Measurements from ENCODE around the gene PPFIA3. TPM values are rescaled to one million over a fixed set of nuclear protein-coding genes. Genes with fewer than 3 reads are reported as not detected.

The PPFIA3 gene
- total RNA-seq, 1 experiment from 2014 or later: 6.7 TPM

DNA sequence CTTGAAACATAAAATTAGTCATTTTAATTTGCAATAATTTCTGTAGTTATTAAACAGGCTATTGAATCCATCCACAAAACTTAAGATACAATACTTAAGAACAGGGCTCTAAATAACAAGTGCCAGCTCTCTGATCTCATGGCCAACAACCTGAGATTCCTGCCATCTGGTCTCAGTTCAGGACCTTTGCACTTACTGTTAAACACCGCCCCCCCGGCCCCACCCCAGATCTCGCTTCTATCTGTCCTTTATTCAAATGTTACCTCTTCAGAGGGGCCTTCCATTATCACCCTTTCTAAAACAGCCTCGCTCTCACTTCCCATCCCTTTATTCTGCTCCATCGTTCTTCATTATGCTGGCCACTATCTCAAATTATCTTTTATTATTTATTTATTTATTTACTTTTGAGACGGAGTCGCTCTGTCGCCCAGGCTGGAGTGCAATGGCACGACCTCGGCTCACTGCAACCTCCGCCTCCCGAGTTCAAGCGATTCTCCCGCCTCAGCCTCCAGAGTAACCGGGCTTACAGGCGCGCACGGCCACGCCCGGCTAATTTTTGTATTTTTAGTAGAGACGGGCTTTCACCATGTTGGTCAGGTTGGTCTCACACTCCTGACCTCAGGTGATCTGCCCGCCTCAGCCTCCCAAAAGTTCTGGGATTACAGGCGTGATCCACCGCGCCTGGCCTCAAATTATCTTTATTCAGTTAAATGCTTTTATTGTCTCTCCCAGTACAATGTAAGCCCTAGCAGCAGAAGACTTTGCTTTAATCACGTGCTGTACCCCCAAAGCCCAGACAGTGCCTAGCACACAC is 34.9 kb upstream of the PPFIA3 start:
- no peaks in the 10 kb centered on the region for H3K9me3 Mint-ChIP-seq (ENCODE audit: unreplicated experiment)
- ChIA-PET POLR2A (interaction anchor here (0.7 to 1.0 kb wide), 3 partner anchors 11 to 465 kb away, joined by 3 to 4 read pairs (median 3); partner anchors contain the start of gene SPHK2), CTCF (interaction anchor here (1.4 to 2.0 kb wide), 2 partner anchors 10 to 13 kb away, joined by 4 to 8 read pairs; no protein-coding TSS in a partner anchor)
- H3K4me1 Mint-ChIP-seq (ENCODE audit: insufficient read depth, unreplicated experiment): peaks cover 17% of the 10 kb centered on the region
- intact Hi-C loops (cut with micrococcal nuclease): no loop called here
- no TSS peak for BruUV-seq (replicated peaks)
- peaks cover 24% of the 10 kb centered on the region for H3K36me3 Mint-ChIP-seq (ENCODE audit: insufficient read depth, unreplicated experiment)
- no peak for DNase-seq (ENCODE audit: unreplicated experiment)
- no peaks in the 10 kb centered on the region for H3K27me3 Mint-ChIP-seq (ENCODE audit: insufficient read depth, unreplicated experiment)
- TF ChIP-seq, protein P1, sequence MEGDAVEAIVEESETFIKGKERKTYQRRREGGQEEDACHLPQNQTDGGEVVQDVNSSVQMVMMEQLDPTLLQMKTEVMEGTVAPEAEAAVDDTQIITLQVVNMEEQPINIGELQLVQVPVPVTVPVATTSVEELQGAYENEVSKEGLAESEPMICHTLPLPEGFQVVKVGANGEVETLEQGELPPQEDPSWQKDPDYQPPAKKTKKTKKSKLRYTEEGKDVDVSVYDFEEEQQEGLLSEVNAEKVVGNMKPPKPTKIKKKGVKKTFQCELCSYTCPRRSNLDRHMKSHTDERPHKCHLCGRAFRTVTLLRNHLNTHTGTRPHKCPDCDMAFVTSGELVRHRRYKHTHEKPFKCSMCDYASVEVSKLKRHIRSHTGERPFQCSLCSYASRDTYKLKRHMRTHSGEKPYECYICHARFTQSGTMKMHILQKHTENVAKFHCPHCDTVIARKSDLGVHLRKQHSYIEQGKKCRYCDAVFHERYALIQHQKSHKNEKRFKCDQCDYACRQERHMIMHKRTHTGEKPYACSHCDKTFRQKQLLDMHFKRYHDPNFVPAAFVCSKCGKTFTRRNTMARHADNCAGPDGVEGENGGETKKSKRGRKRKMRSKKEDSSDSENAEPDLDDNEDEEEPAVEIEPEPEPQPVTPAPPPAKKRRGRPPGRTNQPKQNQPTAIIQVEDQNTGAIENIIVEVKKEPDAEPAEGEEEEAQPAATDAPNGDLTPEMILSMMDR (IDR thresholded peaks at IDR 0.05; ENCODE audit: unreplicated experiment): no peak
- peak overlapping the region; percentile 97 for H3K4me3 Mint-ChIP-seq (ENCODE audit: unreplicated experiment)
- H3K27ac Mint-ChIP-seq (ENCODE audit: low read depth, unreplicated experiment): peak overlapping the region; percentile 95

DNA sequence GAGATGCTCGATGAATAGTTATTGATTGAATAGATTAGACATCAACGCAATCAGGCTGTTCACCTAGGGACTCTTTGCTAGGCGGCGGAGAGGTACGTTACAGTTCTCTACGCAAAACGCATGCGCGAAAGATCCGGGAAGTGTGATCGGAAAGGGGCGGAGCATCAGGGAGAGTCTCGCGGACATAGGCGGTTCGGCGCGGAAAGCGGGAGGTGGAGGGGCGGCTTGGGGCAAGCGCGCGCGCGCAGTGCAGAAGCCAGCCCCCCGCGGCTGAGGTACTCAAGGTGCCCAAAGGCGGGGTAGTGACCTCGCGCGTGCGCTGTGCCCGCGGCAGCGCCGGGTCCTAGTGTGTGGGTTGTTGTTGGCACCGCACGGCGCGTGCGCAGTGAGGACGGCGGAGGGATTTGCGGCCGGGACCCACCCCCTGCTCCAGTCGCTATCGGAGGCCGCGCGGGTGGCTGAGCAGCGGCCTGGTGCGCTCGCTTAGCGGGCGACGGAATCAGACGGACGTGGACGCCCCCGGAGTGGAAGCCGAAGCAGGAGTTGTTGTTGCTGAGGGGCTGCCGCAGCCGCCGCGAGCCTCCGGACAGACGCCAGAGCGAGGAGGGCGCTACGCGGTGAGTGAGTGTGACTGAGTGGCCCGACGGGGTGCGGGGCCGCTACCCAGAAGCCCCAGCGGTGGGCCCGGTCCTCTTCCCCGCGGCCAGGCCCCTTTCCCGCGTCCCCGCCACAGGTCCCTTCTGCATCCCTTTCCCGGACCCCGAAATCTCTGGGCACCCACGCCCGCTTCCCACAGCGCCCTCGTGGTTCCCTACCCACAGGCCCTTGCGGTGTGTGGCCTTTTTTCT is 34.1 kb upstream of the PPFIA3 start, which contains the start of gene SNRNP70:
Gene SNRNP70 (plus strand): TSS at position 432 of the 848 bp plus-strand sequence. CDS start 964 bp downstream, outside the sequence.
- peak within 1 kb of the TSS; percentile 97 for H3K4me3 Mint-ChIP-seq (ENCODE audit: unreplicated experiment)
- peaks cover 17% of the 10 kb centered on the region for H3K4me1 Mint-ChIP-seq (ENCODE audit: insufficient read depth, unreplicated experiment)
- TF ChIP-seq, protein P1 (IDR thresholded peaks at IDR 0.05; ENCODE audit: unreplicated experiment): no peak
- no peaks in the 10 kb centered on the region for H3K9me3 Mint-ChIP-seq (ENCODE audit: unreplicated experiment)
- intact Hi-C loops (cut with micrococcal nuclease): no loop called here
- BruUV-seq (replicated peaks): no TSS peak
- H3K27ac Mint-ChIP-seq (ENCODE audit: low read depth, unreplicated experiment): peak within 1 kb of the TSS; percentile 95
- no peaks in the 10 kb centered on the region for H3K27me3 Mint-ChIP-seq (ENCODE audit: insufficient read depth, unreplicated experiment)
- POLR2A ChIA-PET: interaction anchor here (1.5 to 2.4 kb wide), 3 partner anchors 13 to 30 kb away, joined by 3 to 8 read pairs (median 8); partner anchors contain the start of gene LIN7B
- CTCF ChIA-PET: interaction anchor here (1.6 to 3.9 kb wide), 3 partner anchors 13 to 112 kb away, joined by 3 to 28 read pairs (median 3); no protein-coding TSS in a partner anchor
- peak; percentile 99 for DNase-seq (ENCODE audit: unreplicated experiment)
- H3K36me3 Mint-ChIP-seq (ENCODE audit: insufficient read depth, unreplicated experiment): peaks cover 32% of the 10 kb centered on the region

DNA sequence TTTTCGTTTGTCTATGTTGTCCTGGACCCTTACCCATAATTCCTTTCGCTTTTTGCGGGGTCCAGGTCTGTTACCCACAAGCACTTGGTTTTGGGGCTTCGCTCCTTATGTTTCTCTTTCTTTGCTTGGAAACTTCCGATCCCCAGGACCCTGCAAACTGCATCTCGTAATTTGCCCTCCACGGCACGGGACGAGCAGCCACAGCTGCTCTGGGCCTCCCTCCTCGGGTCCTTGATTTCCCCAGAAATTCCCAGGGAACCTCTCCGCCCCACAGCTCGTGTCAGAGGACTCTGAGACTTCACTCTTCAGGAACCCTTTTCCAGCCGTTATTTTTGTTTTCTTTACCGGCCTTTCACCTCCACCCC is 33.5 kb upstream of the PPFIA3 start:
- H3K36me3 Mint-ChIP-seq (ENCODE audit: insufficient read depth, unreplicated experiment): peaks cover 39% of the 10 kb centered on the region
- ChIA-PET CTCF (interaction anchor here (0.6 to 3.9 kb wide), 6 partner anchors 13 to 581 kb away, joined by 3 to 28 read pairs (median 4); no protein-coding TSS in a partner anchor), POLR2A (interaction anchor here (0.6 to 2.4 kb wide), 7 partner anchors 12 to 113 kb away, joined by 3 to 8 read pairs (median 5); partner anchors contain the start of genes GYS1 and LIN7B)
- H3K4me1 Mint-ChIP-seq (ENCODE audit: insufficient read depth, unreplicated experiment): peaks cover 17% of the 10 kb centered on the region
- TF ChIP-seq, protein P1 (IDR thresholded peaks at IDR 0.05; ENCODE audit: unreplicated experiment): no peak
- intact Hi-C loops (cut with micrococcal nuclease): no loop called here
- no peak for DNase-seq (ENCODE audit: unreplicated experiment)
- peak overlapping the region; percentile 95 for H3K27ac Mint-ChIP-seq (ENCODE audit: low read depth, unreplicated experiment)
- no TSS peak for BruUV-seq (replicated peaks)
- peak overlapping the region; percentile 97 for H3K4me3 Mint-ChIP-seq (ENCODE audit: unreplicated experiment)
- no peaks in the 10 kb centered on the region for H3K27me3 Mint-ChIP-seq (ENCODE audit: insufficient read depth, unreplicated experiment)
- no peaks in the 10 kb centered on the region for H3K9me3 Mint-ChIP-seq (ENCODE audit: unreplicated experiment)
